Activated CD8-positive, alpha-beta T cell treated with anti-CD3 and anti-CD28 coated beads, Interleukin-2, amount 10 ng/mL, durations not matched to agents 7 days and 5 days (primary cell): ENCODE results near the gene HDAC4. TPM values are rescaled to one million over a fixed set of nuclear protein-coding genes. Genes with fewer than 3 reads are reported as not detected.
A peak's percentile ranks its signal among the peaks of the same experiment; 100 is the strongest.

Experiments
- ATAC-seq: fragments of 150-1000 bp; cut with Tn5 transposase; one replicate; pipeline ENCODE4 v1.10.0; 2021; ENCODE audit warnings: moderate library complexity
- CTCF ChIA-PET: fragments of 350-600 bp; sonication (Branson Sonifier 250); formaldehyde crosslinking; loops from one replicate; lab custom pipeline; 2021; ENCODE audit warnings: antibody characterized with exemption; lab: Charles Lee
- POLR2A ChIA-PET: fragments of 350-600 bp; sonication (Branson Sonifier 250); formaldehyde crosslinking; loops from one replicate; lab custom pipeline; 2021; ENCODE audit warnings: antibody characterized with exemption; lab: Charles Lee
- DNase-seq: peaks from one replicate; pipeline ENCODE4 v3.0.0-alpha.2; 2020
- H3K27ac Mint-ChIP-seq: one replicate; pipeline ENCODE4 v1.8.0; 2021; ENCODE audit warnings: mild to moderate bottlenecking, mixed read lengths
- H3K27me3 Mint-ChIP-seq: one replicate; pipeline ENCODE4 v1.8.0; 2021; ENCODE audit warnings: low read depth, mixed read lengths
- H3K36me3 Mint-ChIP-seq: one replicate; pipeline ENCODE4 v1.8.0; 2021; ENCODE audit warnings: low read depth, mixed read lengths
- H3K4me1 Mint-ChIP-seq: one replicate; pipeline ENCODE4 v1.8.0; 2021; ENCODE audit warnings: low read depth, mixed read lengths
- H3K4me3 Mint-ChIP-seq: one replicate; pipeline ENCODE4 v1.8.0; 2021; ENCODE audit warnings: mild to moderate bottlenecking, mixed read lengths
- H3K9me3 Mint-ChIP-seq: one replicate; pipeline ENCODE4 v1.8.0; 2022; ENCODE audit warnings: mixed read lengths; ENCODE audit not compliant: insufficient read depth
- total RNA-seq, 2 experiments: library from RNA; stranded (reverse); gene quantifications; one replicate each; pipeline ENCODE4 v1.2.3, GENCODE V29; 2021

The HDAC4 gene
- total RNA-seq, 2 experiments from 2014 or later = 50.7 to 58.8 TPM

- peaks cover 13% of the 10 kb centered on the region for H3K36me3 Mint-ChIP-seq
- H3K9me3 Mint-ChIP-seq = no peaks in the 10 kb centered on the region
- DNase-seq (no peak), ATAC-seq (no peak)
- POLR2A ChIA-PET = no interaction called here
- H3K27ac Mint-ChIP-seq = no peak overlapping the region
- H3K27me3 Mint-ChIP-seq = no peaks in the 10 kb centered on the region
- H3K4me3 Mint-ChIP-seq = no peak overlapping the region
- CTCF ChIA-PET = interaction anchor here (2.5 to 4.2 kb wide), 3 partner anchors 18 to 29 kb away, joined by 10 to 37 read pairs (median 23); no protein-coding TSS in a partner anchor
- H3K4me1 Mint-ChIP-seq = peaks cover 74% of the 10 kb centered on the region
These were observed 108.3 kb downstream of the HDAC4 start for GRCh38 chr2:239292531-239292930.

- Mint-ChIP-seq H3K4me1 (peaks cover 73% of the 10 kb centered on the region), H3K4me3 (no peak overlapping the region), H3K27ac (no peak overlapping the region), H3K36me3 (peaks cover 18% of the 10 kb centered on the region), H3K9me3 (no peaks in the 10 kb centered on the region), H3K27me3 (no peaks in the 10 kb centered on the region)
- POLR2A ChIA-PET = interaction anchor here (0.6 to 0.9 kb wide), 3 partner anchors 24 to 1330 kb away, joined by 3 to 5 read pairs (median 3); no protein-coding TSS in a partner anchor
- CTCF ChIA-PET = interaction anchor here (0.8 kb wide), 1 partner anchor 16 kb away, joined by 3 read pairs; no protein-coding TSS in a partner anchor
- DNase-seq (no peak), ATAC-seq (no peak)
These were observed 109.1 kb downstream of the HDAC4 start for GRCh38 chr2:239291475-239292350.

- no peaks in the 10 kb centered on the region for H3K27me3 Mint-ChIP-seq
- no peak for DNase-seq
- peak overlapping the region; percentile 28 for H3K27ac Mint-ChIP-seq
- ChIA-PET CTCF (interaction anchor here (0.8 kb wide), 1 partner anchor 15 kb away, joined by 3 read pairs; no protein-coding TSS in a partner anchor), POLR2A (interaction anchor here (0.6 to 0.9 kb wide), 3 partner anchors 23 to 1331 kb away, joined by 3 to 5 read pairs (median 3); no protein-coding TSS in a partner anchor)
- H3K9me3 Mint-ChIP-seq = no peaks in the 10 kb centered on the region
- H3K36me3 Mint-ChIP-seq = peaks cover 23% of the 10 kb centered on the region
- peaks cover 73% of the 10 kb centered on the region for H3K4me1 Mint-ChIP-seq
- no peak for ATAC-seq
- no peak overlapping the region for H3K4me3 Mint-ChIP-seq
These were observed 110.0 kb downstream of the HDAC4 start for GRCh38 chr2:239290618-239291474.

DNA sequence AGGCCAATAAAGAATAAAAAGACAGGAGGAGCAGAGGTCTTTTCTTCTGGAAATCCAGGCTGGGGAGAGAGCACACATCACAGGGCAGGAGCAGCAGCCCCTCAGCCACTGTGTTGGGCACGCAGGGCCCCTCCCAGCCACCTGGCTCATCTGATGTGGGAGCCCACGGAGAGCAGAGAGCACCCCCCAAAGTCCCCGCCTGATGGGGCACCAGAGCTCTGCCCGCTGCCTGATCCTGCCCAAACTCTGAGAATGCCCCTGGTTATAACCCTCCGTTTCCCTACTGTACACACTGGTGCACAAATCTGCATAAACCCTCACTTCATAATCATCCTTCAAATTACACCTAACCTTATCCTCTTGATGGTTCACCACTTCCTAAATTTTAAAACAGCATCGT is 111.3 kb downstream of the HDAC4 start:
- ChIA-PET POLR2A (interaction anchor here (0.9 to 1.8 kb wide), 5 partner anchors 8 to 38 kb away, joined by 4 to 13 read pairs (median 6); no protein-coding TSS in a partner anchor), CTCF (interaction anchor here (0.7 to 2.9 kb wide), 9 partner anchors 8 to 114 kb away, joined by 3 to 13 read pairs (median 3); partner anchors contain the start of gene HDAC4)
- peak; percentile 49 for ATAC-seq
- H3K9me3 Mint-ChIP-seq = no peaks in the 10 kb centered on the region
- no peaks in the 10 kb centered on the region for H3K27me3 Mint-ChIP-seq
- peaks cover 23% of the 10 kb centered on the region for H3K36me3 Mint-ChIP-seq
- peaks cover 76% of the 10 kb centered on the region for H3K4me1 Mint-ChIP-seq
- peak overlapping the region; percentile 93 for H3K27ac Mint-ChIP-seq
- H3K4me3 Mint-ChIP-seq = peak overlapping the region; percentile 77
- DNase-seq = peak; percentile 58

DNA sequence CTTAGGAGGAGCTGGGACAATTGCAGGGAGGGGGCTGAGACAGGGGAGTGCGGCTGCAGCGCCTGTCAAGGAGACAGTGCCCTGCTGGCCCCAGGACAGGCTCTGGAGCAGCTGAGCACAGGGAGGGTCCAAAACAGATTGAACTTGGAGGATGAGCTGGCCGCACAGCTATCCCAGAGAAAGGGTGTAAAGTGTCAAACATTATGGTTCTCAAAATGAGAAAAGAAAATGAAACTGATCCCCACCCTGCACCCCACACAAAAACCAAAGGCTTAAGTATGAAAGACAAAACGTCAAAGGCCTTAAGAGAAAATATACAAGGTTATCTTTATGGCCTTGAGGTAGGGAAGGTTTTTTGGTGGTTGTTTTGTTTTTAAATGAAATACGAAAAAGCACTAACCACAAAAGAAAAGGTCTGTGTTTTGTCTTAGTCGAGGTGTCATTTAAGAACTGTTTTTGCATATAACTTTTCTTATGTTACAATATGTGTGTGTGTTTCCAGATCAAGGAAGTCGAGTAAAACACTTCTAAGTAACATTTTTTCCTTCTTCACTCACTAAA is 111.8 kb downstream of the HDAC4 start:
- H3K9me3 Mint-ChIP-seq = no peaks in the 10 kb centered on the region
- POLR2A ChIA-PET = interaction anchor here (0.7 to 1.8 kb wide), 7 partner anchors 9 to 109 kb away, joined by 3 to 13 read pairs (median 4); no protein-coding TSS in a partner anchor
- peak; percentile 69 for DNase-seq

DNA sequence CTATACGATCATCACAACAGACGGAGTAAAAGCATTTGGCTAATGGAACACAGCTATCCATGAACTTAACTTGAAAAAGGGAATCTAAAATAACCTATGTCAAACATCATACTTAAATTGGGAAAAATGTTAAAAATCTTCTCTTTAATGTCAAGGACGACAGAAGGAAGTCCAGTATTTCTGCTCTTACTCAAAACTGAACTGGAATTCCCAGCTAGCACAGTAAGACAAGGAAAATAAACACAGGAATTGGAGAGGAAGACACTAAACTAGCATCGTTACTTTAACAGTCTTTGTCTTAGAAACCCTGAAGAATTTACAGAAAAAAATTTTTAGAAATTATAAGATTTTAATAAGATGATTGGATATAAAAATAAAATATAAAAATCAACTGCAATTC is 112.6 kb downstream of the HDAC4 start:
- Mint-ChIP-seq H3K9me3 (no peaks in the 10 kb centered on the region), H3K27me3 (no peaks in the 10 kb centered on the region), H3K4me3 (peak overlapping the region; percentile 77), H3K4me1 (peaks cover 74% of the 10 kb centered on the region), H3K27ac (peak overlapping the region; percentile 70), H3K36me3 (peaks cover 23% of the 10 kb centered on the region)
- ChIA-PET CTCF (interaction anchor here (0.9 to 2.9 kb wide), 9 partner anchors 10 to 115 kb away, joined by 3 to 13 read pairs (median 3); partner anchors contain the start of gene HDAC4), POLR2A (interaction anchor here (0.7 to 1.8 kb wide), 7 partner anchors 9 to 109 kb away, joined by 3 to 13 read pairs (median 4); no protein-coding TSS in a partner anchor)
- no peak for ATAC-seq
- DNase-seq = no peak

More for the DNA sequence above, 111.8 kb downstream of the HDAC4 start:
- peak overlapping the region; percentile 93 for H3K27ac Mint-ChIP-seq
- H3K36me3 Mint-ChIP-seq = peaks cover 21% of the 10 kb centered on the region
- ATAC-seq = peak; percentile 73
- peaks cover 76% of the 10 kb centered on the region for H3K4me1 Mint-ChIP-seq
- peak overlapping the region; percentile 77 for H3K4me3 Mint-ChIP-seq
- CTCF ChIA-PET = interaction anchor here (0.8 to 2.9 kb wide), 9 partner anchors 9 to 114 kb away, joined by 3 to 13 read pairs (median 3); partner anchors contain the start of gene HDAC4
- H3K27me3 Mint-ChIP-seq = no peaks in the 10 kb centered on the region

GRCh38 chr2:239287461-239287860 is 113.4 kb downstream of the HDAC4 start:
- Mint-ChIP-seq H3K27ac (no peak overlapping the region), H3K4me3 (no peak overlapping the region), H3K36me3 (peaks cover 23% of the 10 kb centered on the region), H3K4me1 (peaks cover 71% of the 10 kb centered on the region), H3K27me3 (no peaks in the 10 kb centered on the region), H3K9me3 (no peaks in the 10 kb centered on the region)
- ATAC-seq = no peak
- CTCF ChIA-PET = interaction anchor here (0.9 to 2.9 kb wide), 6 partner anchors 11 to 112 kb away, joined by 3 to 13 read pairs (median 4); no protein-coding TSS in a partner anchor
- POLR2A ChIA-PET = interaction anchor here (0.6 kb wide), 1 partner anchor 22 kb away, joined by 3 read pairs; no protein-coding TSS in a partner anchor
- no peak for DNase-seq

DNA sequence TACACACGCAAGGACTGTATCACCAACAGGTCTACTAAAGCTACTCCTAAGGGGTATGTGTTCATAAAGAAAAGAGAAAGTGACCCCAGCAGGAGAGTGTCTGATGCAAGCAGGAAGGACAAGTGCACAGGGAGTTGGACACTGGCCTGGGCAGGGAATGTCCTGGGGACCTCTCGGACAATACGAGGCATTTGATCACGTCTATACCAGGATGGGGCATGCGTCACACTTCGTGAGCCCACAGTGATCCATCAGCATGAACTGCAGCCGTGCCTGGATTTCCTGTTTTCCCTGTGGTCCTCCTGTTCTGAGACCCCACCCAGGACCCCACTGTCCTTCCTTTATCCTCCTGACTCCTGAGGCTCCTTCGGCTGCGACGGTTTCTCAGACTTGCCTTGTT is 113.9 kb downstream of the HDAC4 start:
- ATAC-seq (no peak), DNase-seq (no peak)
- Mint-ChIP-seq H3K9me3 (no peaks in the 10 kb centered on the region), H3K4me3 (no peak overlapping the region), H3K4me1 (peaks cover 70% of the 10 kb centered on the region), H3K36me3 (peaks cover 23% of the 10 kb centered on the region), H3K27me3 (no peaks in the 10 kb centered on the region), H3K27ac (no peak overlapping the region)
- POLR2A ChIA-PET = interaction anchor here (0.6 to 2.0 kb wide), 3 partner anchors 21 to 114 kb away, joined by 3 to 12 read pairs (median 3); partner anchors contain the start of gene HDAC4
- CTCF ChIA-PET = interaction anchor here (0.9 to 1.7 kb wide), 3 partner anchors 8 to 83 kb away, joined by 3 to 9 read pairs (median 5); no protein-coding TSS in a partner anchor

GRCh38 chr2:239285932-239286230 is 114.9 kb downstream of the HDAC4 start:
- ChIA-PET CTCF (interaction anchor here (0.9 to 2.1 kb wide), 5 partner anchors 9 to 113 kb away, joined by 3 to 9 read pairs (median 7); no protein-coding TSS in a partner anchor), POLR2A (interaction anchor here (1.1 to 2.0 kb wide), 5 partner anchors 10 to 115 kb away, joined by 3 to 12 read pairs (median 4); partner anchors contain the start of gene HDAC4)
- Mint-ChIP-seq H3K4me1 (peaks cover 70% of the 10 kb centered on the region), H3K9me3 (no peaks in the 10 kb centered on the region), H3K36me3 (peaks cover 23% of the 10 kb centered on the region), H3K27ac (peak overlapping the region; percentile 82), H3K27me3 (no peaks in the 10 kb centered on the region), H3K4me3 (peak overlapping the region; percentile 67)
- DNase-seq (no peak), ATAC-seq (no peak)
